OCI-LY3 (cell line): ENCODE data around the gene AKAP6.

Source experiments
- CTCF ChIP-seq: fragments of 200-600, 300-600 bp; sonication (generic); IDR thresholded peaks from 2 replicates; pipeline ENCODE4 v1.5.1; 2014; ENCODE audit warnings: antibody characterized with exemption, low read length, low read depth
- EZH2phosphoT487 ChIP-seq: fragments of 200-600 bp; shearing (Covaris generic); IDR thresholded peaks from 2 replicates; pipeline ENCODE4 v1.6.1; 2018; ENCODE audit warnings: antibody characterized with exemption, mixed run types, low read depth

DNA sequence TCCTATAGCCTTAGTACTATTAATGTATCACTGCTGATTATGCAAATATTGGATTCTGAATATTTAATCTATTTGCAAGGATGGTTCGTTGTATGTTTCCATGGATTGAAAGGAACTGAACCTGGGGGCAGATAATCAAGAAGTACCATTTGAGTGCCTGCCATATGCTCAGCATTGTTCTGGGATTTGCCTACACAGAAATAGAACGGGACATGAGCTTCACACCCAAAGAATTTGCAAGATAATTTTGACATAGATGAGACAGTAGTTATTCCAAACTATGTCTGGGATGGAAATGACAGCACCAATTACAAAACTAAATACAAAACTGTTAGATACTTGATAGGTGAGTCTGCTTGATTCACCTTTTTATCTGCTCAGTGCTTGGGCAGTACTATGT, 476.9 kb downstream of the AKAP6 start:
- no peak for TF ChIP-seq CTCF
- no peak for TF ChIP-seq EZH2phosphoT487
